Measurements from ENCODE around the gene POLD4.

DNA sequence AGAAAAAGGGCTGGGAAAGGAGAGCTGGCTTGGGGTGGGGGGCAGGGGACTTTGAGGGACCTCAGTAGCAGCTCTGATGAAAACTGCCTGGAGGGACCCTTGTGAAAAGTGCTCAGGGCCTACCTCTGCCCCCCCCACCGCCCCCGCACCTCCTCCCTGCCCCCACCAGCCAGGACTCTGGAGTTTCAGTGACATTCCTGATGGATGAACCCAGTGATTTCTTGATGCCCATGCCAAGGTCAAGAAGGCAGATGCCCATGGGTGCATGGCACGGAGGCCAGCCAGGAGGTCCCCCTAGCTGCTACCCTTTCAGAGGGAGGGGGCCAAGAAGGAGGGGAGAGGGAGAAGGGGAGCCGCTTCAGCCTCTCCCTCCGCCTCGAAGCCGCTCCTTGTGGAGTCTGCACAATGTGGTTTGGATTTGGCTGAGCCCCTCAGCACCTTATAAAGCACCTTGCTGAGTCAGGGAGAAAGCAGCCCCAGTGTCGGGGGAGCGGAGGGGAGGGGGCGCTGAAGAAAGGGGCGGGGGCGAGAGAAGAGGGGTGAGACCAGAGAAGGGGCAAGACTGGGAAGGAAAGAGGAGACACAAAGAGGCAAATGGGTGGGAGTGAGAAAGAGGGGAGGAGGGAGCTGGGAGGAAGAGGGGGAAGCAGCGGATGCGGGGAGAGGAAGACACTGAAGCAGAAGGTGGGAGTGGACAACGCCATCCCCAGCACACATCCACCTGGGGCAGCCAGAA is 22.1 kb upstream of the POLD4 start:
- TF ChIP-seq, protein P1, sequence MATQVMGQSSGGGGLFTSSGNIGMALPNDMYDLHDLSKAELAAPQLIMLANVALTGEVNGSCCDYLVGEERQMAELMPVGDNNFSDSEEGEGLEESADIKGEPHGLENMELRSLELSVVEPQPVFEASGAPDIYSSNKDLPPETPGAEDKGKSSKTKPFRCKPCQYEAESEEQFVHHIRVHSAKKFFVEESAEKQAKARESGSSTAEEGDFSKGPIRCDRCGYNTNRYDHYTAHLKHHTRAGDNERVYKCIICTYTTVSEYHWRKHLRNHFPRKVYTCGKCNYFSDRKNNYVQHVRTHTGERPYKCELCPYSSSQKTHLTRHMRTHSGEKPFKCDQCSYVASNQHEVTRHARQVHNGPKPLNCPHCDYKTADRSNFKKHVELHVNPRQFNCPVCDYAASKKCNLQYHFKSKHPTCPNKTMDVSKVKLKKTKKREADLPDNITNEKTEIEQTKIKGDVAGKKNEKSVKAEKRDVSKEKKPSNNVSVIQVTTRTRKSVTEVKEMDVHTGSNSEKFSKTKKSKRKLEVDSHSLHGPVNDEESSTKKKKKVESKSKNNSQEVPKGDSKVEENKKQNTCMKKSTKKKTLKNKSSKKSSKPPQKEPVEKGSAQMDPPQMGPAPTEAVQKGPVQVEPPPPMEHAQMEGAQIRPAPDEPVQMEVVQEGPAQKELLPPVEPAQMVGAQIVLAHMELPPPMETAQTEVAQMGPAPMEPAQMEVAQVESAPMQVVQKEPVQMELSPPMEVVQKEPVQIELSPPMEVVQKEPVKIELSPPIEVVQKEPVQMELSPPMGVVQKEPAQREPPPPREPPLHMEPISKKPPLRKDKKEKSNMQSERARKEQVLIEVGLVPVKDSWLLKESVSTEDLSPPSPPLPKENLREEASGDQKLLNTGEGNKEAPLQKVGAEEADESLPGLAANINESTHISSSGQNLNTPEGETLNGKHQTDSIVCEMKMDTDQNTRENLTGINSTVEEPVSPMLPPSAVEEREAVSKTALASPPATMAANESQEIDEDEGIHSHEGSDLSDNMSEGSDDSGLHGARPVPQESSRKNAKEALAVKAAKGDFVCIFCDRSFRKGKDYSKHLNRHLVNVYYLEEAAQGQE (IDR thresholded peaks at IDR 0.05; ENCODE audit: insufficient read depth in 1 of 2, low read depth in 2 of 2, low read length in 1 of 2): no peak
- TF ChIP-seq, protein P2, sequence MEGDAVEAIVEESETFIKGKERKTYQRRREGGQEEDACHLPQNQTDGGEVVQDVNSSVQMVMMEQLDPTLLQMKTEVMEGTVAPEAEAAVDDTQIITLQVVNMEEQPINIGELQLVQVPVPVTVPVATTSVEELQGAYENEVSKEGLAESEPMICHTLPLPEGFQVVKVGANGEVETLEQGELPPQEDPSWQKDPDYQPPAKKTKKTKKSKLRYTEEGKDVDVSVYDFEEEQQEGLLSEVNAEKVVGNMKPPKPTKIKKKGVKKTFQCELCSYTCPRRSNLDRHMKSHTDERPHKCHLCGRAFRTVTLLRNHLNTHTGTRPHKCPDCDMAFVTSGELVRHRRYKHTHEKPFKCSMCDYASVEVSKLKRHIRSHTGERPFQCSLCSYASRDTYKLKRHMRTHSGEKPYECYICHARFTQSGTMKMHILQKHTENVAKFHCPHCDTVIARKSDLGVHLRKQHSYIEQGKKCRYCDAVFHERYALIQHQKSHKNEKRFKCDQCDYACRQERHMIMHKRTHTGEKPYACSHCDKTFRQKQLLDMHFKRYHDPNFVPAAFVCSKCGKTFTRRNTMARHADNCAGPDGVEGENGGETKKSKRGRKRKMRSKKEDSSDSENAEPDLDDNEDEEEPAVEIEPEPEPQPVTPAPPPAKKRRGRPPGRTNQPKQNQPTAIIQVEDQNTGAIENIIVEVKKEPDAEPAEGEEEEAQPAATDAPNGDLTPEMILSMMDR (IDR thresholded peaks at IDR 0.05): no peak
